HG02938 (cell line): Measurements from ENCODE around the gene PLCB4.

Experiments
- ATAC-seq: cut with Tn5 transposase; IDR thresholded peaks from one replicate; pipeline ENCODE4 v1.9.1; 2021; ENCODE audit warnings: mild to moderate bottlenecking, moderate library complexity; ENCODE audit not compliant: unreplicated experiment

PLCB4 gene

DNA sequence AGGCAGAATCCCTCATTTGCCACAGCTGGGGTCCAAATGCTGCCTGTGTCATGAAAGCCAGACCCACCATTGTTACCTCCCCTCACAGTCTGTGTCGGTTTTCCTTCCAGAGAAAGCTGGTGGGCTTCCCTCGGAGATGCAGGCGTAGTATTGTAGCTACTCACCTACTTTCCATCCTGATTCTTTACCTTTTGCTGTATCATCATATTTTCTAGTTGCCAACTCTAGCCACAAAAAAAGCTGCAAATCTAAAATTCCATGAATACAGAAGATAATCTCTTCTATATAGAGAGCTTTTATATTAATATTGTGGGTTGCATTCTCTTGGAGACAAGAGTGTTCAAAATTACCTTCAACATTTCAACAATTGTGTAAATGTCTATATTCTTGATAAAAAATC, 347.5 kb downstream of the PLCB4 start:
- no peak for ATAC-seq

DNA sequence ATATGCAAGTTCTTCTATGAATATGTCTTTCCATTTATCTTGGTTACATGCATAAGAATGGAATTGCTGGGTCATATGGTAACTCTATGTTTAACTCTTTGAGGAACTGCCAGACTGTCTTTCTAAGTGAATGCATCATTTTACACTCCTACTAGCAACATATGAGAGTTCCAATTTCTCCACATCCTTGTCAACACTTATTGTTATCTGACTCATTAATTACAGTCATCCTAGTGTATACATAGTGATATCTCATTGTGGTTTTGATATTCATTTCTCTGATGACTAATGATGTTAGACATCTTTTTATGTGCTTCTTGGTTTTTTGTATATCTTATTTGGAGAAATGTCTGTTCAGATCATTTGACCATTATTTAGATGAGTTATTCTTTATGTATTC, 348.8 kb downstream of the PLCB4 start:
- ATAC-seq: no peak

GRCh38 chr20:9422321-9423057, 353.6 kb downstream of the PLCB4 start:
- ATAC-seq: no peak

GRCh38 chr20:9424551-9424950, 355.7 kb downstream of the PLCB4 start:
- ATAC-seq: no peak

- no peak for ATAC-seq
These were observed 358.8 kb downstream of the PLCB4 start for GRCh38 chr20:9427430-9428291.

GRCh38 chr20:9428292-9428607, 359.4 kb downstream of the PLCB4 start:
- no peak for ATAC-seq

GRCh38 chr20:9439806-9440205, 370.9 kb downstream of the PLCB4 start:
- ATAC-seq: no peak

DNA sequence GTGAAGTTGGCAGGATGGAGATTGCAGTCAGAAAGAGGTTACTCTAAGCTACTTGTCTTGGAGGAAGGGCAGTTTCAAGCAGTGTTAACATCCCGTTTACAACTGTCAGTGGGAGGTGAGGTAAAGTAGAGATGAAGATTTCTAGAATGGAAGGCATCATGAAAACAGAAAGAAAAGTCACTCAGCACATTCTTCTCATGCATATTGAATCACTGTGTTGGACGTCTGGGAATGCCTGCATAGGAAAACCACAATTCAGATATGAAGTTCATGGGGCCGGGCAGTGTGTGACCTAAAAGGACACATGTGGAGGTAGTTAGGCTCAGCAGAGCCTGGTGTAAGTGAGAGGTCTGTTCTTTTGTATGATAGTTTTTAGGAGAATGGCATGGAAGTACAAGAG, 372.0 kb downstream of the PLCB4 start:
- ATAC-seq: no peak

- ATAC-seq: peak; percentile 78
These were observed 373.1 kb downstream of the PLCB4 start for GRCh38 chr20:9441948-9442347.

GRCh38 chr20:9442858-9443257, 374.0 kb downstream of the PLCB4 start:
- peak; percentile 79 for ATAC-seq

DNA sequence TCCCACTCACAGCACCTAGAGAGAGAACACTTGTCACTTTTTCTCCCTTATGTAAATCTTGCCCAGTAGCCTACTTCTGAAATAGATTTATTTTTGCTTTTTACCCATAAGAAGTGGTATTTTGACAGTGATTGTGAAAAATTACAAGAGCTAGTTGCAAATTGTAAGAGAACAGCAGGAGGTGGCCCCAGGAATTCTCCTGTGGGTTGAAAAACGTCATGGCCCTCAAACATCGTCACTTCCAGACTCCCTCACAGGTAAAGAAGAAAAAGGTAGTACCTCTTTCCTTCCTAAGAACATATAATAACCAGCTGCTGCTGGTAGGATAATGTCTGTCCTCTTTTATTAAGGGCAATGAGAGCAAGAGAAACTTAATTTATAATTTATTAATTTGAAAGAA, 376.0 kb downstream of the PLCB4 start:
- no peak for ATAC-seq

- ATAC-seq: no peak
These were observed 378.3 kb downstream of the PLCB4 start for GRCh38 chr20:9447182-9447581.

- ATAC-seq: no peak
These were observed 384.3 kb downstream of the PLCB4 start for GRCh38 chr20:9453201-9453600.

DNA sequence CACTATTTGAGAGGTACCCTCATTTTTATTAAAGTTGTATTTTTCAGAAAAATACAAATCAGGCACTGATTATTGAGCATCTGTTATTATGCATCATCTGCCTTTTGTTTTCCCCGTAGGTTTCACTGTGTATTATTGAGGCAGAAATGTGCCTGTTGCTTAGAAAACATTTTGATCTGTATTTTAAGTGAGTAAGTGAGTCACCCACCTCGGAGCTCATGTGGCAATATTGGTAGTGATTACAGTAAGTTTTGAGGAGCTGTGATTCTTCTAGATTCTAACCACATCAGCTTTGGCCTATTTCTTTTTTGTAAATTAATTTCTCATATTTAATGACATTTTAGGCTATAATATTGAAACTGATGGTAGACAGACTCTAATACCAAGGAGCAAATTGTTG, 385.9 kb downstream of the PLCB4 start:
- no peak for ATAC-seq

DNA sequence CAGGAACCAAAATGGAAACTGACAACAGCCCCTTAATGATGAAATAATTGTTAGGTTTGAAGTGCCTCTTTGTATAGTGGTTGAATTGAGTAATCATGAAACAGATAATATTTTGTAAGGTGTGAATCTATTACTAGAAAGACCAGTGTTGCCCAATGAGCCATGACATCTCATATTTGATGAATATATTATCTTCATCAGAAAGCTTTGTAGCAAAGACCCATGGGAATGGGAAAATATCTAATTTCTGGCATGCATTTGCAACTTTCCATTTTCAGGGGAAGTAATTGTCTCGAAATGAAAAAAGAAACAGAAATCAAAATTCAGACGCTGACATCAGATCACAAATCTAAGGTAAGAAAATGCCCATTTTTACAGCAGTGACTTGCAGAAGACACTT, 388.2 kb downstream of the PLCB4 start:
- no peak for ATAC-seq

GRCh38 chr20:9458138-9458796, 389.4 kb downstream of the PLCB4 start:
- no peak for ATAC-seq

DNA sequence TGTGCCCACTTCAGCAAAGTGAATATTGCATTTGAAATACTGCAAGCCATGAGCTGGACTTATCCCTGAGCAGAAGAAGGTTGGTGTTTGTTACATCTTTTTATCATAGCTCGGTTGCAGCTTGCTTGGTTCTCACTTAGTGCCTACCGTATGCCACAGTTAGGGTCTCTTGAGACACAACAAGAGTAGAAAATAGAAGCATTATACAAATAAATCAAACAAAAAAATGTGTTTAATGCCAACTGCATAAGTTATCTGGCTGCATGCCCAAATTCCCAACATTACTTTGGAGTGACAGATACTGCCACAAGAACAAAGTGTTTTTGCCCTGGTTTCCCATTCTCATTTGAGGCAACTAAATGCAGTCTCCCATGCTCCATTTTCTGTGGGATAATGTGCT, 391.6 kb downstream of the PLCB4 start:
- no peak for ATAC-seq

DNA sequence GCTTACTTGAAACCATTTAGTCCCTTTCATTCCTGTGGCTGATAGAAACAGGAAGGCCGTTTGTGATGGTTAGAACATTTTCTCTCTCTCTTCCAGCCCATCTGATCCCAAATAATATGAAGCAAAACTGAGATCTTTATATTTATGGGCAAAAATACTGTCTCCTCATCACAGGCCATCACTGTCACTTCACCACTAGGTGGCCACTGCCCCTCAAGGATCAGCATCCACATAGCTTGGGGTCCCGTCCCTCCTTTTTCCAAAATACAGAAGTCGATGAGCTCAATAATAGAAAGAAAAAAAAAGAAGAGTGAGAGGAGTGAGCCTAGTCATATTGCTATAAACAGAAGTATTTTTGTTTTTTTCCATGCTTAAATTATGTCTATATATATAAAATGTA, 399.1 kb downstream of the PLCB4 start:
- ATAC-seq: no peak

DNA sequence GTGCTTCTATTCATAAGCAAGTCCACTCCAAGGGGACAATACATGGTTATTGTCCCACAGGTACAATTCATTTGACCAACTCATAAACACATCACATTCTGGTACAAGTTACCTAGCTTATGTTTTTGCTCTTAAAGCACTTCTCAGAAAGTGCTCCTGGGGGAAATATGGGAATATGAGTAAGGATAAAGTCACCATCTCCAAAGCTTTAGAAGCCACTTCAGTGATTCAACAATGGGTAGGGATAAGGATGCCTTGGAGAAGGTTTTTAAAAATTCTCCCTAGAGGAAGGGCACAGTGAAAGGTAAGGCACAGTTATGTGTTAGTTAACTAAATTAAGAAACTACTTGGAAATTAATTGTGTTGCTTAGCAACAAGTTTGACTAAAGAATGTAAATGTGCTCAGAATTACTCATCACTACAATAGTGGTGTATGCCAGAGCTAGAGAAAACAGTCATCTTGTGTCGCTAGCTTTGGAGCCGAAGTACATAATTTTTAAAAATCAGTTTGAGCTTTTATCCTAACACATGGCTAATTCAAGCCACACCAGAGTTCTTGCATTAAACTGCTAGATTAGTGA, 406.0 kb downstream of the PLCB4 start:
- ATAC-seq: no peak

DNA sequence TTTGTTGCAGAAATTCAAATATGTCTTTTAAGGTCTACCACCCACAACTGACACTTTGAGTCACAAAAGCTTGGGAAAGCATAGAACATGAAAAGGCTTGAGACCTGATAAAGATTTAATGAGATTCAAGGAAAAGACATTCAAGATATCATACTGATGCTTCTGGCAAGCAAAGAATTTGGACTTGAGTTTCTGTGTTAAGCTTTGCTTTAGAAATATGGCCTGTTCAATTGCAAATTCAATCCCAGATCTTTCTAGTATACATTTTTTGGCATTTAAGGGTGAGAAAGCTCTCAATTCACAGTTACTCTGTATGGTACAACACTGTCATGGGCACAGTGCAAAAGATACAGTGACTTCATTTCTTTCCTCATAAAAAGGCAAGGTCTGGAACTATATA, 406.6 kb downstream of the PLCB4 start:
- no peak for ATAC-seq

- ATAC-seq: no peak
These were observed 407.3 kb downstream of the PLCB4 start for GRCh38 chr20:9476174-9476573.

- no peak for ATAC-seq
These were observed 407.8 kb downstream of the PLCB4 start for GRCh38 chr20:9476637-9477036.
